GM12872 (cell line): ENCODE results near the gene PDE4B.

ENCODE experiments used
- TF ChIP-seq, protein P1 (sequence below): IDR thresholded peaks from 3 replicates; pipeline ENCODE4 v1.5.1; 2011; ENCODE audit warnings: low read depth, mild to moderate bottlenecking, low read length, moderate library complexity; ENCODE audit not compliant: insufficient read depth

Gene PDE4B

DNA sequence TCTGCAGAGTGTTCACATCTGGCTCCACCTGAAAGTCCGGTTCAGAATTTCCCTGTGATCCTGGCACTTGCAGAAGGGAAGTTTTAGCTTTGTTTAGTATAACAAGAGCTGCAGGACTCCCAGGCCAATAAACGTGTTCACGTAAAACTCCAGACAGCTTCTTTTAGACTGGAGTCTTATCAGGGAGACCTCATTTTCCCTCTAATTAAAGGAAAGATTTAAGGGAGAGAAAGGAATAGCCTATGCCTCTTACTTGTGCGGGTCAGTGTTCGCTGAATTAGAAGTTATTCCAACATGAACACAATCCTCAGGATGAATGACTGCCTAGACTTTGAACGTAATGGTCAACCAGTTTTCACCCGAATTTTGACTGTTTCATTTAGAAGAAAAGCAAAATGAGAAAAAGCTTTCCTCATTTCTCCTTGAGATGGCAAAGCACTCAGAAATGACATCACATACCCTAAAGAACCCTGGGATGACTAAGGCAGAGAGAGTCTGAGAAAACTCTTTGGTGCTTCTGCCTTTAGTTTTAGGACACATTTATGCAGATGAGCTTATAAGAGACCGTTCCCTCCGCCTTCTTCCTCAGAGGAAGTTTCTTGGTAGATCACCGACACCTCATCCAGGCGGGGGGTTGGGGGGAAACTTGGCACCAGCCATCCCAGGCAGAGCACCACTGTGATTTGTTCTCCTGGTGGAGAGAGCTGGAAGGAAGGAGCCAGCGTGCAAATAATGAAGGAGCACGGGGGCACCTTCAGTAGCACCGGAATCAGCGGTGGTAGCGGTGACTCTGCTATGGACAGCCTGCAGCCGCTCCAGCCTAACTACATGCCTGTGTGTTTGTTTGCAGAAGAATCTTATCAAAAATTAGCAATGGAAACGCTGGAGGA lies 539.2 kb downstream of the PDE4B start:
- TF ChIP-seq, protein P1, sequence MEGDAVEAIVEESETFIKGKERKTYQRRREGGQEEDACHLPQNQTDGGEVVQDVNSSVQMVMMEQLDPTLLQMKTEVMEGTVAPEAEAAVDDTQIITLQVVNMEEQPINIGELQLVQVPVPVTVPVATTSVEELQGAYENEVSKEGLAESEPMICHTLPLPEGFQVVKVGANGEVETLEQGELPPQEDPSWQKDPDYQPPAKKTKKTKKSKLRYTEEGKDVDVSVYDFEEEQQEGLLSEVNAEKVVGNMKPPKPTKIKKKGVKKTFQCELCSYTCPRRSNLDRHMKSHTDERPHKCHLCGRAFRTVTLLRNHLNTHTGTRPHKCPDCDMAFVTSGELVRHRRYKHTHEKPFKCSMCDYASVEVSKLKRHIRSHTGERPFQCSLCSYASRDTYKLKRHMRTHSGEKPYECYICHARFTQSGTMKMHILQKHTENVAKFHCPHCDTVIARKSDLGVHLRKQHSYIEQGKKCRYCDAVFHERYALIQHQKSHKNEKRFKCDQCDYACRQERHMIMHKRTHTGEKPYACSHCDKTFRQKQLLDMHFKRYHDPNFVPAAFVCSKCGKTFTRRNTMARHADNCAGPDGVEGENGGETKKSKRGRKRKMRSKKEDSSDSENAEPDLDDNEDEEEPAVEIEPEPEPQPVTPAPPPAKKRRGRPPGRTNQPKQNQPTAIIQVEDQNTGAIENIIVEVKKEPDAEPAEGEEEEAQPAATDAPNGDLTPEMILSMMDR = 0 out of 3 replicates have a peak, but pooled peaks have one; percentile 9

DNA sequence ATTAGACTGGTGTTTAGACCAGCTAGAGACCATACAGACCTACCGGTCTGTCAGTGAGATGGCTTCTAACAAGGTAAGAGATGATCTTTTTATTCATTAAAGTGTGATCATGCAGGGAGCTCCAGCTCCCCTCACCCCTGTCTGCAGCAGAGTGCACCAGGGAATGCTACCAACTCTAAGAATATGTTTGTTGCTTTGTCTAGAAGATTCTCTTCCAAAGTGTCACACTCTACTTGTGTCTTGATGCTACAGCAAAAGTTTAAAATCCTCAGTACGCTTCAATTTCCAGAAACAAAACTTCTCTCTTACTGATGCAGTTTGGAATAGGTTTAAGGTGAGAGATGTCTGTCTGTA lies 539.8 kb downstream of the PDE4B start:
- TF ChIP-seq, protein P1 = no peak

DNA sequence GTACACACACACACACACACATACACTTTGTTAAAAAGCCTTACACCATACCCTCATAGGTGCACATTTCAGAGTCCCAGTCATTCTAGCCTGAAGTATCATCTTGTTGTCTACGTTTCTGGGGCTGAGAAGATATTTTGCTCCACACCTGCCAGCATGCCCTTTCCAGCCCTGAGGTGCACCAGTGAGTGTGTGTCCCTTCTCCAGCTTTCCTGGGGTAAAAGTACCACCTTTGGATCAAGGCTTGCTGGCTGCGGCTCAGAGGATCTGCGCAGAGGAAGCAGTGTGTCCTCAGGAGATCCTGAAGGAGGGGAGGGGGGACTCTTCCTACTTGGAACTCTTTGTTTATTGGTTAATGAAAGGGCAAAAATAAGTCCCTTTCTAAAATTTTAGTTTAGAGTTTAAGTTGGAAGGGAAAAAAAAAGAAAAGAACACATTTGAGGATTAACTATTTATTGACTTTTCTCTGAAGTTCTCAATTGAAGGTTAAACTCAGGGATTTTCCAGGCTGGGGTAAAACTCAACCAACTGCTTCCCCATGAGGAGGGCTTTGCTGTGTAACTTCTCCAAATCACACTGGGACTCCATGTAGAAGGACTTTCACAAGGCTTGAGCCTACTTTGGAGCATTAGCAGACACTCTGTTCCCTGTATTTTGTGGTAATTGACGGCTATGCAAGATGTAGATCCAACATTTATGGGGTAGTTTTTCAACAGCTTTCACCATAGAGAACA lies 540.9 kb downstream of the PDE4B start:
- TF ChIP-seq, protein P1 = no peak

DNA sequence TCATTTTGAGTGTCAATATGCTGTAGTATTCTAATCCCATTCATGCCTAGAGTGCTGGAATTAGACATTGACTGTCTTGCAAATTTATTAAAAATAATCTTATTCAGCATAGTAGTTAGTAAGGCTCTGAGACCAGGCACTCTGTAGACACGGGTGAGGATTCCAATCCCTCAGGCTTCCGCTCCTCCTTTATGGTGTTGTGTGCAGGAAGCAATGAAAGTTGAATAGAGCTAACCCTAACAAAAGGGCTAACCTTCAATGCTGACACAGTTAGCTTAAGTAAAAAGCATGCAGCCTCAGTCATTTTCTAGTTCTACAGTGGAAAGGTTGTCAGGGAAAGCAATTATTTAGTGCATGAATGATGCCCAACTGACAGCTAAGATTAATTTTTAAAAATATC lies 541.6 kb downstream of the PDE4B start:
- TF ChIP-seq, protein P1 = no peak

DNA sequence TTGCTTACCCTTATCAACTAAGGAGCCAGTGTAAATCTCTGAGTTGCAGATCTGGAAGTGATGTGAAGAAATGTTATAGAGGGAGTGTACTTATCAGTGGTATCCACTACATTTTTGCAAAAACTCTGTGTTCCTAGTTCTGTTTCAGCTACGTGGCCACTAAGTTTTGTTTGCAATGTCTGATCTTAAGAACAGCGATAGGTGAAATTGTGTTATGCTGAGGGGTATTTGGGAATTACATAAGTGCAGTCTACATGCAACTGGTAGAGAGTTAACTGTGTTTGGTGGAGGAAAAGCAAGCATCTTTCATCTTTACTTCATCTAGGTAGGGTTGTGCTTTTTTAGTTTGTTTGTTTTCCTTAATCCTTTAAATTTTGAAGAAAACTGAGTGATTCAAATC lies 542.4 kb downstream of the PDE4B start:
- TF ChIP-seq, protein P1 = no peak

DNA sequence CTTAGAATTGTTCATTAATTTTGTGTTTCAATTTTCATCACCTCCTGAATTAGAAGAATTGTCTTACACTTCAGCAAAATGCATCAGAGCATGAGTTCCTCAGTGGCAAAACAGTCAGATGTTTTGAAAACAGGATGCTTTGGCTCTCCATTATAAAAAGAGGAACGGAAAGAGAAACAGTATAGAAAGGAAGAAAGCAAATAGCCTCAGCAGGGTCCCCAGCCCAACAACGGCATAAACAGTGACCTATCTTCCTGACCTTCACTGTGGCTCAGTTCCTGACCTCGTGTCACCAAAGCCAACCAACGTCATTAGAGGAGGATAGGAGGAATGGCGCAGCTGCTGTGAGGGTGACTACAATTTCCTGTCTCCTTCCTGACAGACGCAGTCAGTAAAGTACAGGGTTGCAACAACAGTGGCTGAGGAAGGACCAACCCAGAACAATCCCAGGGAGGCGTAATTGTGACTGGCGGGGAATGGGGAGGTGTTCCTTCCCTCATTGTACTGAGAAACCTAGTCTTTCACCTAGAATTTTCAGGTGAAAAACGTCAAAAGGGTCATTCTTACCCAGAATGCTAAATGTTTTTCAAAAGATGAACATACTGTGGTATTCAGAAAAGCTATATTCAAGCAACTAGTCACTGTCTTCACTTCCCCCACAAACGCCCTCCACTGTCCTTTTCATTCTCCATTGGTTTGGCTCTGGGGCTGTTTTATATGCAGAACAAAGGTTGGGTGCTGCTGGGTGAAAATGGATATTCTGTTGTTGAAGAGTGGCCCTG lies 543.4 kb downstream of the PDE4B start:
- TF ChIP-seq, protein P1 = no peak

DNA sequence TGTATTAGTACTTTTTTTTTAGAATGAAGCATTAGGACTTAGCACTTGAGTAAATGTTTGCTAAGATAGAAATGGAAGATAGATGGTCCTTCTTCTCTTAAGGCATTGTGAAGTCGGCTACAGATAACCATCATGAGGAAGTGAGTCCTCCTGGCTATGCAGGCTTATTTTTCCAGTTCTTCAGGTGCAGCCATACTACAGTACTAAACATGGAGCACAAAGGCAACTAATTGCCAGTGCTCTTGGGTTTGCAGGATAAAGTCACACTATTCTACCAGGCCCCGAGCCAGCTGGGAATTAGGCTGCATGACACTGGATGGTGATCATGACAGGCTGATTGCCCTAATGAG lies 543.9 kb downstream of the PDE4B start:
- TF ChIP-seq, protein P1 = no peak
